HL-60 (cell line): ENCODE measurements around the gene NFAT5.
"Not testable (repeated sequence)": the region's sequence is repeated elsewhere in the genome, so short reads cannot be mapped to it uniquely, and the experiment has no call there.

ENCODE experiments used
- DNase-seq, 2 experiments: peaks; one replicate each; pipeline ENCODE4 v3.0.0-alpha.2; 2010 to 2020; ENCODE audit warnings: low read depth in 1 of 2, low spot score in 1 of 2
- H3K27ac ChIP-seq: fragments of 250-450 bp; sonication (Bioruptor Pico); replicated peaks from 2 replicates; pipeline ENCODE4 v1.5.1; 2020; ENCODE audit warnings: mild to moderate bottlenecking, moderate library complexity
- H3K27me3 ChIP-seq: fragments of 250-450 bp; sonication (Bioruptor Pico); 2 replicates; pipeline ENCODE4 v1.5.1; 2021; ENCODE audit warnings: mild to moderate bottlenecking, moderate library complexity; ENCODE audit not compliant: insufficient read depth, poor library complexity, severe bottlenecking
- H3K4me3 ChIP-seq: replicated peaks from 2 replicates; pipeline ENCODE4 v1.5.1; 2011; ENCODE audit warnings: mild to moderate bottlenecking, control low read depth, low read length; ENCODE audit not compliant: insufficient read depth
- GABPA ChIP-seq: IDR thresholded peaks from 2 replicates; pipeline ENCODE4 v1.6.1; 2012; ENCODE audit warnings: low read depth
- POLR2AphosphoS5 ChIP-seq: IDR thresholded peaks from 2 replicates; pipeline ENCODE4 v1.6.1; 2012; ENCODE audit warnings: low read depth
- SPI1 ChIP-seq: IDR thresholded peaks from 2 replicates; pipeline ENCODE4 v1.6.1; 2012; ENCODE audit warnings: low read depth, mild to moderate bottlenecking, borderline replicate concordance
- TF ChIP-seq, protein P1 (sequence below): IDR thresholded peaks from one replicate; pipeline ENCODE4 v1.5.1; 2011; ENCODE audit warnings: low read length, control low read depth, inconsistent platforms; ENCODE audit not compliant: insufficient read depth
- TF ChIP-seq, protein P2 (sequence below): IDR thresholded peaks from 2 replicates; pipeline ENCODE4 v1.6.1; 2012; ENCODE audit warnings: low read depth; ENCODE audit not compliant: insufficient replicate concordance

Gene NFAT5

DNA sequence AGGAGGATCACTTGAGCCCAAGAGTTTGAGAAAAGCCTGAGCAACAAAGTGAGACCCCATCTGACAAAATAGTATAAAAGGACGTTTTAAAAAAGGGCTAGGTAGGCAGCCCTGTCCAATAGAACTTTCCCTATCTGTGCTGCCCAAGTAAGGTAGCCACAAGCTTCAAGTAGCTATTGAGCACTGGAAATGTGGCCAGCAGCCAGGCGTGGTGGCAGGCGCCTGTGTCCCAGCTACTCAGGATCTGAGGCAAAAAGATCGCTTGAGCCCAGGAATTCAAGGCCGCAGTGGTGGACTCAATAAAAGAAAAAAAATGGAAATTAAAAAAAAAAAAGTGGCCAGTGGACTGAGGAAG, 162.1 kb downstream of the NFAT5 start:
- Histone ChIP-seq H3K4me3 (no peak overlapping the region), H3K27ac (peak overlapping the region; percentile 79; the same call in 1 of the 2 replicates), H3K27me3 (no peaks in the 10 kb centered on the region)
- no peak for DNase-seq
- TF ChIP-seq, protein P1, sequence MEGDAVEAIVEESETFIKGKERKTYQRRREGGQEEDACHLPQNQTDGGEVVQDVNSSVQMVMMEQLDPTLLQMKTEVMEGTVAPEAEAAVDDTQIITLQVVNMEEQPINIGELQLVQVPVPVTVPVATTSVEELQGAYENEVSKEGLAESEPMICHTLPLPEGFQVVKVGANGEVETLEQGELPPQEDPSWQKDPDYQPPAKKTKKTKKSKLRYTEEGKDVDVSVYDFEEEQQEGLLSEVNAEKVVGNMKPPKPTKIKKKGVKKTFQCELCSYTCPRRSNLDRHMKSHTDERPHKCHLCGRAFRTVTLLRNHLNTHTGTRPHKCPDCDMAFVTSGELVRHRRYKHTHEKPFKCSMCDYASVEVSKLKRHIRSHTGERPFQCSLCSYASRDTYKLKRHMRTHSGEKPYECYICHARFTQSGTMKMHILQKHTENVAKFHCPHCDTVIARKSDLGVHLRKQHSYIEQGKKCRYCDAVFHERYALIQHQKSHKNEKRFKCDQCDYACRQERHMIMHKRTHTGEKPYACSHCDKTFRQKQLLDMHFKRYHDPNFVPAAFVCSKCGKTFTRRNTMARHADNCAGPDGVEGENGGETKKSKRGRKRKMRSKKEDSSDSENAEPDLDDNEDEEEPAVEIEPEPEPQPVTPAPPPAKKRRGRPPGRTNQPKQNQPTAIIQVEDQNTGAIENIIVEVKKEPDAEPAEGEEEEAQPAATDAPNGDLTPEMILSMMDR: no peak
- TF ChIP-seq, protein P2, sequence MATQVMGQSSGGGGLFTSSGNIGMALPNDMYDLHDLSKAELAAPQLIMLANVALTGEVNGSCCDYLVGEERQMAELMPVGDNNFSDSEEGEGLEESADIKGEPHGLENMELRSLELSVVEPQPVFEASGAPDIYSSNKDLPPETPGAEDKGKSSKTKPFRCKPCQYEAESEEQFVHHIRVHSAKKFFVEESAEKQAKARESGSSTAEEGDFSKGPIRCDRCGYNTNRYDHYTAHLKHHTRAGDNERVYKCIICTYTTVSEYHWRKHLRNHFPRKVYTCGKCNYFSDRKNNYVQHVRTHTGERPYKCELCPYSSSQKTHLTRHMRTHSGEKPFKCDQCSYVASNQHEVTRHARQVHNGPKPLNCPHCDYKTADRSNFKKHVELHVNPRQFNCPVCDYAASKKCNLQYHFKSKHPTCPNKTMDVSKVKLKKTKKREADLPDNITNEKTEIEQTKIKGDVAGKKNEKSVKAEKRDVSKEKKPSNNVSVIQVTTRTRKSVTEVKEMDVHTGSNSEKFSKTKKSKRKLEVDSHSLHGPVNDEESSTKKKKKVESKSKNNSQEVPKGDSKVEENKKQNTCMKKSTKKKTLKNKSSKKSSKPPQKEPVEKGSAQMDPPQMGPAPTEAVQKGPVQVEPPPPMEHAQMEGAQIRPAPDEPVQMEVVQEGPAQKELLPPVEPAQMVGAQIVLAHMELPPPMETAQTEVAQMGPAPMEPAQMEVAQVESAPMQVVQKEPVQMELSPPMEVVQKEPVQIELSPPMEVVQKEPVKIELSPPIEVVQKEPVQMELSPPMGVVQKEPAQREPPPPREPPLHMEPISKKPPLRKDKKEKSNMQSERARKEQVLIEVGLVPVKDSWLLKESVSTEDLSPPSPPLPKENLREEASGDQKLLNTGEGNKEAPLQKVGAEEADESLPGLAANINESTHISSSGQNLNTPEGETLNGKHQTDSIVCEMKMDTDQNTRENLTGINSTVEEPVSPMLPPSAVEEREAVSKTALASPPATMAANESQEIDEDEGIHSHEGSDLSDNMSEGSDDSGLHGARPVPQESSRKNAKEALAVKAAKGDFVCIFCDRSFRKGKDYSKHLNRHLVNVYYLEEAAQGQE: no peak
- no peak for TF ChIP-seq GABPA
- no peak for TF ChIP-seq SPI1
- no peak for TF ChIP-seq POLR2AphosphoS5

DNA sequence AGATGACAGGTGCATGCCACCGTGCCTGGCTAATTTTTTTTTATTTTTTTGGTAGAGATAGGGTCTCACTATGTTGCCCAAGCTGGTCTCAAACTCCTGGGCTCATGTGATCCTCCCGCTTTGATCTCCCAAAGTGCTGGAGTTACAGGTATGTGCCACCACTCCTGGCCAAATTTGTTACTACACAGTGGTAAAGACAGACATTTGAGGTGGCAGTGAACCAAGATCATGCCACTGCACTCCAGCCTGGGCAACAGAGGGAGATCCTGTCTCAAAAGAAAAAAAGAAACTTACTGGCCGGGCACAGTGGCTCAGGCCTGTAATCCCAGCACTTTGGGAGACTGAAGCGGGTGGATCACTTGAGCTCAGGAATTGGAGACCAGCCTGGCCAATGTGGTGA, 163.3 kb downstream of the NFAT5 start:
- not testable (repeated sequence) for H3K27ac ChIP-seq, H3K27me3 ChIP-seq, DNase-seq, H3K4me3 ChIP-seq

DNA sequence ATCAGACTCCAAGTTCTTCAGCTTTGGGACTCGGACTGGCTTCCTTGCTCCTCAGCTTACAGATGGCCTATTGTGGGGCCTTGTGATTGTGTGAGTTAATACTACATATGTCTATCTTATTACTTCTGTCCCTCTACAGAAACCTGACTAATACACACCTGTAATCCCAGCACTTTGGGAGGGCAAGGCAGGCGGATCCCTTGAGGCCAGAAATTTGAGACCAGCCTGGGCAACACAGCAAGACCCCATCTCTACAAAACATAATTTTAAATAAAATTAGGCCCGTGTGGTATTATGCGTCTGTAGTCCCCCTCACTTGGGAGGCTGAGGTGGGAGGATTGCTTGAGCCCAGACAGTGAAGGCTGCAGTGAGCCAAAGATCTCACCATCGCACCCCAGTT, 165.5 kb downstream of the NFAT5 start:
- H3K27ac ChIP-seq, H3K27me3 ChIP-seq, DNase-seq, H3K4me3 ChIP-seq: not testable (repeated sequence)

DNA sequence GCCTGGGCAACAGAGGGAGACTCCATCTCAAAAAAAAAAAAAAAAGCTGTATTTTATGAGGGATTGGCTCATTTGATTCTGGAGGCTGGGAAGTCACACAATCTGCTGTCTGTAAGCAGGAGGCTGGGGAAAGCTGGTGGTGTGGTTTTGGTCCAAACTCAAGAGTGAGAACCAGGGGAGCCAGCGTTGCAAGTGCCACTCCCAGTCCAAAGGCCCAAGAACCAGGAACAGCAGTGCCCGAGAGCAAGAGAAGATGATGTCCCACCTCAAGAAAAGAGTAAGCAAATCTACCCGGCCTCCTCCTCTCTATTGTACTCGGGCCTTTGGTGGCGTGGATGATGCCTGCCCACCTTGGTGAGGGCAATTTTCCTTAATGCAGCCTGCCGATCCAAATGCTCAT, 166.3 kb downstream of the NFAT5 start:
- TF ChIP-seq, protein P1: no peak
- TF ChIP-seq SPI1 (no peak), GABPA (no peak), POLR2AphosphoS5 (no peak)
- TF ChIP-seq, protein P2: no peak
- DNase-seq: no peak
- Histone ChIP-seq H3K27ac (no peak overlapping the region), H3K27me3 (no peaks in the 10 kb centered on the region), H3K4me3 (no peak overlapping the region)

DNA sequence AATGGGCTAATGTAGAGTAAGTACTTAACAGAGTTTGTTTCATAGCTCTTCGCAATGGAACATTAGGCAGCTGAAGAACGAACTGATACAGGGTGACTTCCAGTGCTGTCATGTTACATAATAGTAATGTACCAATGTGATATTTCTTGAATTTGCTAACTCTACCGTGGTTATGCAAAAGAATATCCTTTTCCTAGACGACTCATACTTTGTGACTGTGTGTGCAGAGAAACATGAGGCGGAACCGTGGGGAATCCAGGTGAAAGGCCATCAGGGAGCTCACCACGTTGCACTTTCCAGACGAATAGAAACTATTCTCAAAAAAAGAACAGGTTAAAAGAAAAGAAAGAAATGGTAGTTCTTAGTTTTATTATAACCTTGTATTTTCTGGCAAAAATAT, 175.8 kb downstream of the NFAT5 start:
- no peak overlapping the region for H3K27ac ChIP-seq
- H3K4me3 ChIP-seq: no peak overlapping the region

More for the DNA sequence above, 175.8 kb downstream of the NFAT5 start:
- no peak for DNase-seq
- no peaks in the 10 kb centered on the region for H3K27me3 ChIP-seq
- TF ChIP-seq, protein P1: no peak
- TF ChIP-seq, protein P2: no peak
- no peak for TF ChIP-seq POLR2AphosphoS5
- no peak for TF ChIP-seq GABPA
- no peak for TF ChIP-seq SPI1
